ENCODE measurements around the gene DPH1. TPM values are rescaled to one million over a fixed set of nuclear protein-coding genes. Genes with fewer than 3 reads are reported as not detected.

The DPH1 gene
- polyA plus RNA-seq, 1 of the 3 experiments (the other 2 are of a cell fraction) = 36.2 TPM

DNA sequence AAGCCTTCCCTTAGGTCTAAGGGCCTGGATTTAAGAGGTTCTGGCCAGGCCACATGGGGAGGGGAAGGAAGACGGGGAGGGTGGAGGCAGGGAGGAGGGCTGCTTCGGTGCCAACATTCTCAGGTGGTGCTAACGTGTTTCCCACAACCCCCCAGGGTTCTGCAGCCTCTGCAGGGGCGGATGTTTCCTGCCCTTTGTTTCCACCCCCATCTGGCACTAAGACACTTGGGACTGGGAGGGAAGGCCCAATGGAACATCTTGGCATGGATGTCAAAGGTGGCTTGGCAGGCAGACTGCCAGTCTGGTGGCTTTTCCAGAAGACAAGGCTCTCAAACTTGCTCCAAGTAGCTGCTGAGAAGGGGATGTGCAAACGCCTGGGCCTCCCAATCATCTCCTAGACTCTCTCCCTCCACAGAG, 37.7 kb downstream of the DPH1 start (continued):
- TF ChIP-seq, protein P1, sequence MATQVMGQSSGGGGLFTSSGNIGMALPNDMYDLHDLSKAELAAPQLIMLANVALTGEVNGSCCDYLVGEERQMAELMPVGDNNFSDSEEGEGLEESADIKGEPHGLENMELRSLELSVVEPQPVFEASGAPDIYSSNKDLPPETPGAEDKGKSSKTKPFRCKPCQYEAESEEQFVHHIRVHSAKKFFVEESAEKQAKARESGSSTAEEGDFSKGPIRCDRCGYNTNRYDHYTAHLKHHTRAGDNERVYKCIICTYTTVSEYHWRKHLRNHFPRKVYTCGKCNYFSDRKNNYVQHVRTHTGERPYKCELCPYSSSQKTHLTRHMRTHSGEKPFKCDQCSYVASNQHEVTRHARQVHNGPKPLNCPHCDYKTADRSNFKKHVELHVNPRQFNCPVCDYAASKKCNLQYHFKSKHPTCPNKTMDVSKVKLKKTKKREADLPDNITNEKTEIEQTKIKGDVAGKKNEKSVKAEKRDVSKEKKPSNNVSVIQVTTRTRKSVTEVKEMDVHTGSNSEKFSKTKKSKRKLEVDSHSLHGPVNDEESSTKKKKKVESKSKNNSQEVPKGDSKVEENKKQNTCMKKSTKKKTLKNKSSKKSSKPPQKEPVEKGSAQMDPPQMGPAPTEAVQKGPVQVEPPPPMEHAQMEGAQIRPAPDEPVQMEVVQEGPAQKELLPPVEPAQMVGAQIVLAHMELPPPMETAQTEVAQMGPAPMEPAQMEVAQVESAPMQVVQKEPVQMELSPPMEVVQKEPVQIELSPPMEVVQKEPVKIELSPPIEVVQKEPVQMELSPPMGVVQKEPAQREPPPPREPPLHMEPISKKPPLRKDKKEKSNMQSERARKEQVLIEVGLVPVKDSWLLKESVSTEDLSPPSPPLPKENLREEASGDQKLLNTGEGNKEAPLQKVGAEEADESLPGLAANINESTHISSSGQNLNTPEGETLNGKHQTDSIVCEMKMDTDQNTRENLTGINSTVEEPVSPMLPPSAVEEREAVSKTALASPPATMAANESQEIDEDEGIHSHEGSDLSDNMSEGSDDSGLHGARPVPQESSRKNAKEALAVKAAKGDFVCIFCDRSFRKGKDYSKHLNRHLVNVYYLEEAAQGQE (IDR thresholded peaks at IDR 0.05; ENCODE audit: low read depth, low read length) = no peak
- TF ChIP-seq, protein P2, sequence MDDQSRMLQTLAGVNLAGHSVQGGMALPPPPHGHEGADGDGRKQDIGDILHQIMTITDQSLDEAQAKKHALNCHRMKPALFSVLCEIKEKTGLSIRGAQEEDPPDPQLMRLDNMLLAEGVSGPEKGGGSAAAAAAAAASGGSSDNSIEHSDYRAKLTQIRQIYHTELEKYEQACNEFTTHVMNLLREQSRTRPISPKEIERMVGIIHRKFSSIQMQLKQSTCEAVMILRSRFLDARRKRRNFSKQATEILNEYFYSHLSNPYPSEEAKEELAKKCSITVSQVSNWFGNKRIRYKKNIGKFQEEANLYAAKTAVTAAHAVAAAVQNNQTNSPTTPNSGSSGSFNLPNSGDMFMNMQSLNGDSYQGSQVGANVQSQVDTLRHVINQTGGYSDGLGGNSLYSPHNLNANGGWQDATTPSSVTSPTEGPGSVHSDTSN (IDR thresholded peaks at IDR 0.05) = no peak
- no peak for TF ChIP-seq SIN3A (IDR thresholded peaks at IDR 0.05; ENCODE audit: borderline replicate concordance, low read depth, low read length)
- no peak for TF ChIP-seq MEF2A (IDR thresholded peaks at IDR 0.05; ENCODE audit: borderline replicate concordance, low read depth)
- 0 out of 2 replicates have a peak, but pooled peaks have one; percentile 2 for TF ChIP-seq NFIC (IDR thresholded peaks at IDR 0.05; ENCODE audit: borderline replicate concordance)

DNA sequence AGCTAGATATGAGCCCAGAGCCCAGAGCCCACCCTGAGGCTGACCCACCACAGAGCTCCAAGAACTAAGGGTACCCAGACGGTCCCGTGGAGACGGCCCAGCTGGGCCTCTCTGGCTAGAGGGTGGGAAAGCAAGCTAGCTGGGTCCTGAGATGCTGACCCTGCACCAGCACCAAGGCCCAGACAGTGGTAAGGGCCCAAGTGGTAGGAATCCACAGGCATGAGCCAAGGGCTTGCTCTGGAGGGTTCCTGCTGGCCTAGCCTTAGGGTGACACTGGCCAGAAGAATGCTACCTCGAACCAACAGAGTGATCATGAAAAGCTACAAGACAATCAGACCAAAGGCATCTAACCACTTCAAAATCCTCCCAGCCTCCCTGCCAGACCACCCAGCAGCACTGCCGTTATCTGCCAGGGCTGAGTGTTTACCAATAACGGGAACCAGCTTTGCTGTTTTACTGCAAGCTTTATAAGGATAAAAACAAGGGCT, 38.1 kb downstream of the DPH1 start:
- Histone ChIP-seq H4K20me1 (ENCODE audit: insufficient read depth) (no peaks in the 10 kb centered on the region), H3K36me3 (replicated peaks in 1 of 2; ENCODE audit: control insufficient read depth in 1 of 2, insufficient read depth in 2 of 2, low read length in 1 of 2) (peaks cover 22 to 36% of the 10 kb centered on the region in 2 experiments), H3K27ac (ENCODE audit: low read depth in 2 of 2, low read length in 1 of 2) (peak overlapping the region; percentile 69 to 81), H3K9me2 (no peaks in the 10 kb centered on the region), H3K79me2 (ENCODE audit: insufficient read depth) (no peaks in the 10 kb centered on the region), H3K9me3 (no peaks in the 10 kb centered on the region), H3K4me2 (peak overlapping the region; percentile 60), H2AFZ (ENCODE audit: low read depth) (no peak overlapping the region), H3K9ac (peak overlapping the region; percentile 43), H3K4me1 (ENCODE audit: control insufficient read depth in 1 of 2, insufficient read depth in 2 of 2, low read depth in 1 of 2, low read length in 1 of 2) (peaks cover 31 to 39% of the 10 kb centered on the region in 2 experiments; a peak in 3 of 4 replicates), H3K27me3 (ENCODE audit: insufficient read depth) (no peaks in the 10 kb centered on the region), H3F3A (replicated peaks; ENCODE audit: insufficient read depth) (peaks cover 17% of the 10 kb centered on the region), H3K4me3 (ENCODE audit: low read depth in 2 of 2, low read length in 1 of 2) (no peak overlapping the region)
- 49% methylated on average over 3 of the region's 6 CpGs for WGBS (ENCODE audit: low lambda C conversion rate)
- ChIA-PET CTCF (interaction anchor here (0.8 to 7.4 kb wide), 7 partner anchors 9 to 177 kb away, joined by 3 to 81 read pairs (median 7); partner anchors contain the start of gene HIC1), POLR2A (interaction anchor here (1.2 kb wide), 1 partner anchor 16 kb away, joined by 3 read pairs; no protein-coding TSS in a partner anchor)
- TF ChIP-seq POLR2AphosphoS5 (IDR thresholded peaks at IDR 0.05; ENCODE audit: low read depth, low read length) (peak; percentile 9; the same call in 1 of the 2 replicates), EP300 (IDR thresholded peaks at IDR 0.05; ENCODE audit: borderline replicate concordance in 1 of 2, low read depth in 1 of 2, low read length in 1 of 2) (no peak)
- no peak for DNase-seq

DNA sequence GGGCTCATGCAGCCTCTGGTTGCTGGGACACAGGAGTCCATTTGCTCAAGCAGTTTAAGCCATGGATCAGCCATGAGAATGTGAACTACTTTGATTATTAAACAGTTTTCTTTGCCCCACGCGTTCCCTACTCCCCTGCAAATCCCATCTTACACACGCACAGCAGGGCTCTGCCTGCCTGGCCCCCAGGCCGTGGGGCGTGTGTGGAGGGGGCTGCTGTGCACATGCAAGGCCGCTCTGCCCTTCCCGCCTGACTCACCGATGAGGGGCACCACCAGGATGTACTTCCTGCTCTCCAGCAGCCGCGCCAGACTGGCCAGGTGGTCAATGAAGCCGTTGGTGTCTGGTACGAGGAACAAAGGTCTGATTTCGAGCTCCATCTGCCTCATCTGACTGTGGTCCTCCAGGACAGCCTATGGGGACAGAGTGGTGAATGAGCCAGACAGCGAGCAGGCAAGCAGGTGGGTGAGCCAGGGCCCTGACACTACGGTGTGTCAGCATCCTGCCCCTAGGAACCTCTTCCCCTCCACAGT, 38.6 kb downstream of the DPH1 start:
- H3F3A ChIP-seq (replicated peaks; ENCODE audit: insufficient read depth) = peaks cover 17% of the 10 kb centered on the region
- H3K9ac ChIP-seq = peak overlapping the region; percentile 43
- H3K36me3 ChIP-seq (replicated peaks in 1 of 2; ENCODE audit: control insufficient read depth in 1 of 2, insufficient read depth in 2 of 2, low read length in 1 of 2) = peaks cover 22 to 31% of the 10 kb centered on the region in 2 experiments
- no peaks in the 10 kb centered on the region for H3K27me3 ChIP-seq (ENCODE audit: insufficient read depth)
- CTCF ChIA-PET = interaction anchor here (0.8 to 7.4 kb wide), 7 partner anchors 10 to 176 kb away, joined by 3 to 81 read pairs (median 7); partner anchors contain the start of gene HIC1
- no peak overlapping the region for H2AFZ ChIP-seq (ENCODE audit: low read depth)
- no peaks in the 10 kb centered on the region for H4K20me1 ChIP-seq (ENCODE audit: insufficient read depth)
- H3K4me1 ChIP-seq (ENCODE audit: control insufficient read depth in 1 of 2, insufficient read depth in 2 of 2, low read depth in 1 of 2, low read length in 1 of 2) = peaks cover 27 to 38% of the 10 kb centered on the region in 2 experiments; a peak in 3 of 4 replicates
- no peaks in the 10 kb centered on the region for H3K9me2 ChIP-seq
- POLR2A ChIA-PET = interaction anchor here (1.2 kb wide), 1 partner anchor 16 kb away, joined by 3 read pairs; no protein-coding TSS in a partner anchor
- peak; percentile 70 for DNase-seq
- H3K9me3 ChIP-seq = no peaks in the 10 kb centered on the region
- H3K79me2 ChIP-seq (ENCODE audit: insufficient read depth) = no peaks in the 10 kb centered on the region
- H3K4me3 ChIP-seq (ENCODE audit: low read depth in 2 of 2, low read length in 1 of 2) = no peak overlapping the region
- peak overlapping the region; percentile 69 to 81 for H3K27ac ChIP-seq (ENCODE audit: low read depth in 2 of 2, low read length in 1 of 2)
- peak overlapping the region; percentile 60; the same call in 1 of the 2 replicates for H3K4me2 ChIP-seq
- 59% methylated on average over 14 of the region's 15 CpGs for WGBS (ENCODE audit: low lambda C conversion rate)
- TF ChIP-seq RFX5 (IDR thresholded peaks at IDR 0.05; ENCODE audit: low read length) = no peak
- TF ChIP-seq, protein P3, sequence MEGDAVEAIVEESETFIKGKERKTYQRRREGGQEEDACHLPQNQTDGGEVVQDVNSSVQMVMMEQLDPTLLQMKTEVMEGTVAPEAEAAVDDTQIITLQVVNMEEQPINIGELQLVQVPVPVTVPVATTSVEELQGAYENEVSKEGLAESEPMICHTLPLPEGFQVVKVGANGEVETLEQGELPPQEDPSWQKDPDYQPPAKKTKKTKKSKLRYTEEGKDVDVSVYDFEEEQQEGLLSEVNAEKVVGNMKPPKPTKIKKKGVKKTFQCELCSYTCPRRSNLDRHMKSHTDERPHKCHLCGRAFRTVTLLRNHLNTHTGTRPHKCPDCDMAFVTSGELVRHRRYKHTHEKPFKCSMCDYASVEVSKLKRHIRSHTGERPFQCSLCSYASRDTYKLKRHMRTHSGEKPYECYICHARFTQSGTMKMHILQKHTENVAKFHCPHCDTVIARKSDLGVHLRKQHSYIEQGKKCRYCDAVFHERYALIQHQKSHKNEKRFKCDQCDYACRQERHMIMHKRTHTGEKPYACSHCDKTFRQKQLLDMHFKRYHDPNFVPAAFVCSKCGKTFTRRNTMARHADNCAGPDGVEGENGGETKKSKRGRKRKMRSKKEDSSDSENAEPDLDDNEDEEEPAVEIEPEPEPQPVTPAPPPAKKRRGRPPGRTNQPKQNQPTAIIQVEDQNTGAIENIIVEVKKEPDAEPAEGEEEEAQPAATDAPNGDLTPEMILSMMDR (IDR thresholded peaks at IDR 0.05) = no peak
- TF ChIP-seq RAD21 (IDR thresholded peaks at IDR 0.05; ENCODE audit: low read length) = no peak
- no peak for TF ChIP-seq ELF1 (IDR thresholded peaks at IDR 0.05)
- TF ChIP-seq NRF1 (IDR thresholded peaks at IDR 0.05; ENCODE audit: low read depth, low read length) = no peak
- no peak for TF ChIP-seq MEF2A (IDR thresholded peaks at IDR 0.05; ENCODE audit: borderline replicate concordance, low read depth)
- TF ChIP-seq, protein P4, sequence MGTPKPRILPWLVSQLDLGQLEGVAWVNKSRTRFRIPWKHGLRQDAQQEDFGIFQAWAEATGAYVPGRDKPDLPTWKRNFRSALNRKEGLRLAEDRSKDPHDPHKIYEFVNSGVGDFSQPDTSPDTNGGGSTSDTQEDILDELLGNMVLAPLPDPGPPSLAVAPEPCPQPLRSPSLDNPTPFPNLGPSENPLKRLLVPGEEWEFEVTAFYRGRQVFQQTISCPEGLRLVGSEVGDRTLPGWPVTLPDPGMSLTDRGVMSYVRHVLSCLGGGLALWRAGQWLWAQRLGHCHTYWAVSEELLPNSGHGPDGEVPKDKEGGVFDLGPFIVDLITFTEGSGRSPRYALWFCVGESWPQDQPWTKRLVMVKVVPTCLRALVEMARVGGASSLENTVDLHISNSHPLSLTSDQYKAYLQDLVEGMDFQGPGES (IDR thresholded peaks at IDR 0.05; ENCODE audit: low read depth, low read length) = no peak
- TF ChIP-seq FOSL2 (IDR thresholded peaks at IDR 0.05; ENCODE audit: borderline replicate concordance, low read depth) = peak; percentile 25; the same call in 1 of the 2 replicates
- TF ChIP-seq GABPA (IDR thresholded peaks at IDR 0.05; ENCODE audit: low read depth) = no peak
- no peak for TF ChIP-seq GATA2 (CRISPR knock-in tag; IDR thresholded peaks at IDR 0.05)
- TF ChIP-seq SIN3A (IDR thresholded peaks at IDR 0.05; ENCODE audit: borderline replicate concordance, low read depth, low read length) = no peak

All from SK-N-SH (cell line).